Keratinocyte (primary cell): Measurements from ENCODE around the gene PTPRN2. TPM values are rescaled to one million over a fixed set of nuclear protein-coding genes. Genes with fewer than 3 reads are reported as not detected.
"Not testable (repeated sequence)": the region's sequence is repeated elsewhere in the genome, so short reads cannot be mapped to it uniquely, and the experiment has no call there.

Experiments
- DNase-seq: peaks from one replicate; pipeline ENCODE4 v3.0.0-alpha.2; 2011; ENCODE audit warnings: low read depth, missing footprints, low spot score
- FAIRE-seq: peaks from 2 replicates; lab custom pipeline; 2011; peaks lifted over from hg19 to GRCh38; lab: Jason Lieb, UNC
- H2AFZ ChIP-seq: 2 replicates; pipeline ENCODE4 v1.6.0; 2012; ENCODE audit warnings: low read length, control low read depth, inconsistent platforms; ENCODE audit not compliant: control insufficient read depth
- H3K27ac ChIP-seq: 2 replicates; pipeline ENCODE4 v1.5.1; 2011; ENCODE audit warnings: low read length; ENCODE audit not compliant: control insufficient read depth, insufficient read depth
- H3K27me3 ChIP-seq: 3 replicates; pipeline ENCODE4 v1.6.0; 2011; ENCODE audit warnings: low read length; ENCODE audit not compliant: control insufficient read depth, insufficient read depth; ENCODE audit errors: extremely low read depth
- H3K36me3 ChIP-seq, 2 experiments: 2 replicates in 1 of 2; 3 replicates in 1 of 2; pipeline ENCODE4 v1.5.1; 2011; ENCODE audit warnings: low read length in 2 of 2, mild to moderate bottlenecking in 1 of 2; ENCODE audit not compliant: control insufficient read depth in 2 of 2, insufficient read depth in 2 of 2; ENCODE audit errors: extremely low read depth in 1 of 2
- H3K4me1 ChIP-seq: 3 replicates; pipeline ENCODE4 v1.5.1; 2011; ENCODE audit warnings: low read length; ENCODE audit not compliant: control insufficient read depth, insufficient read depth; ENCODE audit errors: extremely low read depth
- H3K4me2 ChIP-seq: 3 replicates; pipeline ENCODE4 v1.6.0; 2011; ENCODE audit warnings: low read depth, low read length; ENCODE audit not compliant: control insufficient read depth, insufficient read depth; ENCODE audit errors: extremely low read depth
- H3K4me3 ChIP-seq, 3 experiments: fragments of 200-600 bp in 1 of 3; sonication (generic) in 1 of 3; 2 replicates in 2 of 3; 3 replicates in 1 of 3; pipeline ENCODE4 v1.5.1; 2011 to 2016; ENCODE audit warnings: low read length in 3 of 3, mild to moderate bottlenecking in 3 of 3, control low read depth in 2 of 3, inconsistent platforms in 1 of 3, low read depth in 1 of 3, mixed read lengths in 1 of 3, mixed run types in 1 of 3, moderate library complexity in 1 of 3; ENCODE audit not compliant: control insufficient read depth in 2 of 3, insufficient read depth in 2 of 3; ENCODE audit errors: extremely low read depth in 1 of 3
- H3K79me2 ChIP-seq: 2 replicates; pipeline ENCODE4 v1.6.0; 2012; ENCODE audit warnings: low read length; ENCODE audit not compliant: control insufficient read depth, insufficient read depth
- H3K9ac ChIP-seq: 3 replicates; pipeline ENCODE4 v1.6.0; 2011; ENCODE audit warnings: low read length; ENCODE audit not compliant: control insufficient read depth, insufficient read depth; ENCODE audit errors: extremely low read depth
- H3K9me1 ChIP-seq: 3 replicates; pipeline ENCODE4 v1.6.0; 2011; ENCODE audit warnings: low read length; ENCODE audit not compliant: control insufficient read depth, insufficient read depth; ENCODE audit errors: extremely low read depth
- H3K9me3 ChIP-seq: 2 replicates; pipeline ENCODE4 v1.5.1; 2012; ENCODE audit warnings: low read depth, low read length; ENCODE audit not compliant: control insufficient read depth
- H4K20me1 ChIP-seq: 3 replicates; pipeline ENCODE4 v1.6.0; 2011; ENCODE audit warnings: low read length; ENCODE audit not compliant: control insufficient read depth, insufficient read depth; ENCODE audit errors: extremely low read depth
- EZH2 ChIP-seq: IDR thresholded peaks from one replicate; pipeline ENCODE4 v1.6.1; 2012; ENCODE audit warnings: inconsistent platforms, mild to moderate bottlenecking, low read length, moderate library complexity
- dilution Hi-C: fragments of 300-500 bp; cut with MboI; formaldehyde crosslinking; loops from one replicate; pipeline ENCODE4 v1.7.0; 2020; ENCODE audit warnings: low sequenced_read_pairs; ENCODE audit not compliant: extremely low pct_ligation_motif_present
- polyA plus RNA-seq, 5 experiments: library from polyadenylated mRNA; depleted of rRNA in 3 of 5; stranded (reverse) in 3 of 5; stranded (forward) in 1 of 5; unstranded in 1 of 5; fragments of >200 nt; gene quantifications; 1 replicate in 1 of 5; 2 replicates in 3 of 5; 3 replicates in 1 of 5; pipeline versions ENCODE4 v1.2.1 to v1.2.3, GENCODE V29; 2011 to 2012; ENCODE audit warnings: missing spikeins in 2 of 5, low read depth in 1 of 5, low replicate concordance in 1 of 5
- TF ChIP-seq, protein P1 (sequence below), 3 experiments: IDR thresholded peaks in 1 of 3; conservative IDR thresholded peaks in 1 of 3; optimal IDR thresholded peaks in 1 of 3; 2 replicates in 2 of 3; 3 replicates in 1 of 3; pipeline versions ENCODE3 to v1.5.1; 2011; ENCODE audit warnings: low read length in 3 of 3, mild to moderate bottlenecking in 3 of 3, moderate library complexity in 2 of 3, control low read depth in 1 of 3, inconsistent platforms in 1 of 3; ENCODE audit not compliant: insufficient read depth in 2 of 3; ENCODE audit errors: extremely low read depth in 1 of 3

Gene PTPRN2
- polyA plus RNA-seq, 1 donor (not counting 4 experiments of a cell fraction or from before 2014, with no cell fraction given), result not detected

GRCh38 chr7:158160199-158160598 is 427.4 kb downstream of the PTPRN2 start:
- Histone ChIP-seq H3K4me2 (no peak overlapping the region), H3K4me1 (no peaks in the 10 kb centered on the region), H3K79me2 (no peaks in the 10 kb centered on the region), H3K27me3 (no peaks in the 10 kb centered on the region), H2AFZ (no peak overlapping the region), H3K9ac (no peak overlapping the region), H3K27ac (no peak overlapping the region), H4K20me1 (no peaks in the 10 kb centered on the region), H3K36me3 (no peaks in the 10 kb centered on the region), H3K9me1 (no peaks in the 10 kb centered on the region), H3K4me3 (no peak overlapping the region), H3K9me3 (peaks cover 19% of the 10 kb centered on the region)
- DNase-seq (no peak), FAIRE-seq (no peak)
- dilution Hi-C loops, result no loop called here
- TF ChIP-seq, protein P1, sequence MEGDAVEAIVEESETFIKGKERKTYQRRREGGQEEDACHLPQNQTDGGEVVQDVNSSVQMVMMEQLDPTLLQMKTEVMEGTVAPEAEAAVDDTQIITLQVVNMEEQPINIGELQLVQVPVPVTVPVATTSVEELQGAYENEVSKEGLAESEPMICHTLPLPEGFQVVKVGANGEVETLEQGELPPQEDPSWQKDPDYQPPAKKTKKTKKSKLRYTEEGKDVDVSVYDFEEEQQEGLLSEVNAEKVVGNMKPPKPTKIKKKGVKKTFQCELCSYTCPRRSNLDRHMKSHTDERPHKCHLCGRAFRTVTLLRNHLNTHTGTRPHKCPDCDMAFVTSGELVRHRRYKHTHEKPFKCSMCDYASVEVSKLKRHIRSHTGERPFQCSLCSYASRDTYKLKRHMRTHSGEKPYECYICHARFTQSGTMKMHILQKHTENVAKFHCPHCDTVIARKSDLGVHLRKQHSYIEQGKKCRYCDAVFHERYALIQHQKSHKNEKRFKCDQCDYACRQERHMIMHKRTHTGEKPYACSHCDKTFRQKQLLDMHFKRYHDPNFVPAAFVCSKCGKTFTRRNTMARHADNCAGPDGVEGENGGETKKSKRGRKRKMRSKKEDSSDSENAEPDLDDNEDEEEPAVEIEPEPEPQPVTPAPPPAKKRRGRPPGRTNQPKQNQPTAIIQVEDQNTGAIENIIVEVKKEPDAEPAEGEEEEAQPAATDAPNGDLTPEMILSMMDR (optimal IDR thresholded peaks at IDR 0.05 in 1 of 3, IDR thresholded peaks at IDR 0.05 in 1 of 3, conservative IDR thresholded peaks at IDR 0.05 in 1 of 3; ENCODE audit: extremely low read depth in 1 of 3, insufficient read depth in 2 of 3, low read length in 3 of 3), result no peak
- no peak for TF ChIP-seq EZH2

DNA sequence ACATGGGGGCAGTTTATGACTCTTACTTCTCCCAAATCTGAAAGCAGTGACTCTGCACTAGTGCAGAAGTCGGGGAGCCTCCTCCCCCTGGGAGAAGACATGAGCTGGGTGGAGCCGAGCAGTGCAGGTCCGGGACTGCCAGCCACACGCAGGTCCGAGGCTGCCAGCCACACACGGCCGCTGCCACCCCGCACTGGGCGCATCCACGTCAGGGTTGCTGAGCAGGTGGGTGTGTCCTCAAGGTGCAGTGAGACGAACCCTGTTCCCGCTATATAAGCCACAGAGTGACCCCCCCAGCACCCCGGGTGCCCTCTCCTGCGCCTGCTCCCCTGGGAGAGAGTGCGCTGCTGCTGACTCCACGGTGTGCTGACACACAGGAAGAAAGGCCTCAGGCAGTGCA is 430.2 kb downstream of the PTPRN2 start:
- no peak for FAIRE-seq
- Histone ChIP-seq H3K36me3 (no peaks in the 10 kb centered on the region), H3K4me3 (no peak overlapping the region), H3K27ac (no peak overlapping the region), H3K79me2 (no peaks in the 10 kb centered on the region), H3K4me2 (no peak overlapping the region), H3K9me1 (no peaks in the 10 kb centered on the region), H3K9ac (no peak overlapping the region), H3K9me3 (peaks cover 16% of the 10 kb centered on the region), H3K4me1 (no peaks in the 10 kb centered on the region), H2AFZ (no peak overlapping the region), H3K27me3 (no peaks in the 10 kb centered on the region), H4K20me1 (no peaks in the 10 kb centered on the region)
- no peak for DNase-seq
- dilution Hi-C loops, result no loop called here
- TF ChIP-seq, protein P1 (optimal IDR thresholded peaks at IDR 0.05 in 1 of 3, IDR thresholded peaks at IDR 0.05 in 1 of 3, conservative IDR thresholded peaks at IDR 0.05 in 1 of 3; ENCODE audit: extremely low read depth in 1 of 3, insufficient read depth in 2 of 3, low read length in 3 of 3), result no peak
- TF ChIP-seq EZH2, result no peak

DNA sequence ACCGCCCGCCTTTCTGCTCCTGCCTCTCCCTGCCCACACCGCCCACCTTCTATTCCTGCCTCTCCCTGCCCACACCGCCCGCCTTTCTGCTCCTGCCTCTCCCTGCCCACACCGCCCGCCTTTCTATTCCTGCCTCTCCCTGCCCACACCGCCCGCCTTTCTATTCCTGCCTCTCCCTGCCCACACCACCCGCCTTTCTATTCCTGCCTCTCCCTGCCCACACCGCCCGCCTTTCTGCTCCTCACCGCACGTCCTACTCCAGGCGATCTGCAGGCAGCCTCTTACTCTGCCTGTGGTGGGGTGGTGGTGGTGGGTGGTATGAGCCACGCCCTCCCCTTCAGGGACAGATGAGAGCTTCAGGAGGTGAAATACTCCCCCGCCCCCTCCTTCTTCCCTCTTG is 436.4 kb downstream of the PTPRN2 start:
- H3K27ac ChIP-seq, H3K27me3 ChIP-seq, FAIRE-seq: not testable (repeated sequence)

More for the DNA sequence above, 436.4 kb downstream of the PTPRN2 start:
- H3K79me2 ChIP-seq, H4K20me1 ChIP-seq, H3K4me2 ChIP-seq, H3K9ac ChIP-seq, DNase-seq, H3K9me1 ChIP-seq, H3K4me1 ChIP-seq, dilution Hi-C loops, H3K36me3 ChIP-seq, H2AFZ ChIP-seq, H3K4me3 ChIP-seq: not testable (repeated sequence)
- H3K9me3 ChIP-seq, result peaks cover 26% of the 10 kb centered on the region
